Activated T-helper 2 cell treated with anti-CD3 and anti-CD28 coated beads, Interferon-gamma antibody, Interleukin-2, Interleukin-4, amounts not matched to agents 10 μg/mL and 5 μg/mL and 100 μg/mL, durations not matched to agents 14 hours and 24 hours and 36 hours (primary cell): ENCODE data around the gene KRTAP20-3. TPM values are rescaled to one million over a fixed set of nuclear protein-coding genes. Genes with fewer than 3 reads are reported as not detected.

Experiments
- DNase-seq: peaks from one replicate; pipeline ENCODE4 v3.0.0; 2021; ENCODE audit warnings: low spot score
- H3K27ac Mint-ChIP-seq: one replicate; pipeline ENCODE4 v1.8.0; 2021; ENCODE audit warnings: mixed read lengths
- H3K27me3 Mint-ChIP-seq: one replicate; pipeline ENCODE4 v1.8.0; 2021; ENCODE audit warnings: low read depth, mixed read lengths
- H3K36me3 Mint-ChIP-seq: one replicate; pipeline ENCODE4 v1.8.0; 2021; ENCODE audit warnings: low read depth, mixed read lengths
- H3K4me1 Mint-ChIP-seq: one replicate; pipeline ENCODE4 v1.8.0; 2021; ENCODE audit warnings: low read depth, mixed read lengths
- H3K4me3 Mint-ChIP-seq: one replicate; pipeline ENCODE4 v1.8.0; 2021; ENCODE audit warnings: low read depth, mild to moderate bottlenecking, moderate library complexity, mixed read lengths
- H3K9me3 Mint-ChIP-seq: one replicate; pipeline ENCODE4 v1.8.0; 2021; ENCODE audit warnings: mixed read lengths
- intact Hi-C: fragments of 100-400 bp; cut with micrococcal nuclease; formaldehyde crosslinking; loops from one replicate; pipeline ENCODE4 v1.15.1; 2023
- total RNA-seq: library from RNA; stranded (reverse); gene quantifications from 2 replicates; pipeline ENCODE4 v1.2.3, GENCODE V29; 2022

KRTAP20-3 gene
- total RNA-seq: not detected in 2 replicates

DNA sequence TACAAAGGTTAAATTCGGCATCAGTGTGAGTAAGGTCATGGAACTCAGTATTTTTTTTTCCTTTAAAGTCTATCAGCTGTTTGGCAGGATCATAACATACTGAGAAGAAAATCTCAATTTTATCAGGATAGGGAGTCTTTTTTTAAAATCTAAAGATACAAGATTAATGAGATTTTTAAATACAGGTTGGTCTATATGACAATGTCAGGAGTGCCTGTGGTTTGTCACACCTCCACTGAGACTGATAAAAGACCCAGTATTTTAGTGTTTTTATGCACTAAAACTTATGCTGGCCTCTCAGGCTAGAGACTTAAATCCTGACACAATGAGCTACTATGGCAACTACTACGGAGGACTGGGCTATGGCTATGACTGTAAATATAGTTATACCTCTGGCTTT lies at the start of gene KRTAP20-3:
KRTAP20-3 (plus strand) TSS at position 301 of the 400 bp plus-strand sequence.
- no peak within 1 kb of the TSS for H3K27ac Mint-ChIP-seq
- intact Hi-C loops: no loop called here
- no peaks in the 10 kb centered on the region for H3K36me3 Mint-ChIP-seq
- no peaks in the 10 kb centered on the region for H3K4me1 Mint-ChIP-seq
- no peak within 1 kb of the TSS for H3K4me3 Mint-ChIP-seq
- no peaks in the 10 kb centered on the region for H3K27me3 Mint-ChIP-seq
- H3K9me3 Mint-ChIP-seq: peaks cover 14% of the 10 kb centered on the region
- no peak for DNase-seq

DNA sequence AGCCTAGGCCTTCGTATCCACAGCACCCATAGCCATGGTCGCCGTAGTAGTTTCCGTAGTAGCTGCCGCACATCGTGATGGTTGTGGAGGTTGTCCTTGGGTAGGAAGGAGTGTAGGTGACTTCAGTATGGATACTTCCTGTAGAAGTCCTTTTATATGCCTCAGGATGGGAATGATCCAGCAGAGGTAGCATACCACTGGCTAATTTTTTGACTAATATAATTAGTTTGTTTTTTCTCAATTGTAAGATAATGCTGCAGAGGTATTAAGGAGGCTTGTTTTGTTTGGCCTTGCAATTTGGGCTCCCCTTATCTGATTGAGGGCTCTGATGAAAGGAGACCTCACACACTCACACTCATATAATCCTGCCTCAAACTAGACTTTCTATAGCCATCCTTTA lies 43.9 kb upstream of the KRTAP20-3 start, which contains the start of gene KRTAP6-2:
KRTAP6-2 (minus strand) TSS at position 101 of the 400 bp plus-strand sequence; CDS start at position 73, 28 bp downstream.
- no peak for DNase-seq
- H3K4me3 Mint-ChIP-seq: no peak within 1 kb of the TSS
- H3K9me3 Mint-ChIP-seq: peaks cover 11% of the 10 kb centered on the region
- intact Hi-C loops: no loop called here
- no peaks in the 10 kb centered on the region for H3K27me3 Mint-ChIP-seq
- no peaks in the 10 kb centered on the region for H3K4me1 Mint-ChIP-seq
- H3K36me3 Mint-ChIP-seq: no peaks in the 10 kb centered on the region
- H3K27ac Mint-ChIP-seq: no peak within 1 kb of the TSS

DNA sequence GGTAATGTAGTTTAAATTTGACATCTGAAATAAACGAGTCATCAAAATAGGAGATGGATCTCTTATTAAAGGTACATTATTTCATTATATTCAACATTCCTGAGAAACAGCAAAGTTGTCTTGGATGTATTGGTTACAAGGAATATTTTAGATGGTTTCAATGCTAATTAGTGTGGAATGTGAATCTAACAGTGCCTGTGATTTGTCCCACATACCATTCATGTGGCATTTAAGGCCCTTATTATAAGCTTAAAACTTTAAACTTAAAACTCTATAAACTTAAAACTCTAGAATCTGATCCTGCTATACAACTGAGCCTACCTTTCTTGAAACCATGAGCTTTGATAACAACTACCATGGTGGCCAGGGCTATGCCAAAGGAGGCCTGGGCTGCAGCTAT lies 41.9 kb upstream of the KRTAP20-3 start, which contains the start of gene KRTAP22-1:
KRTAP22-1 (plus strand) TSS at position 301 of the 400 bp plus-strand sequence.
- H3K4me1 Mint-ChIP-seq: no peaks in the 10 kb centered on the region
- H3K4me3 Mint-ChIP-seq: no peak within 1 kb of the TSS
- H3K27ac Mint-ChIP-seq: no peak within 1 kb of the TSS
- H3K27me3 Mint-ChIP-seq: no peaks in the 10 kb centered on the region
- H3K36me3 Mint-ChIP-seq: no peaks in the 10 kb centered on the region
- peaks cover 11% of the 10 kb centered on the region for H3K9me3 Mint-ChIP-seq
- no peak for DNase-seq
- intact Hi-C loops: no loop called here

DNA sequence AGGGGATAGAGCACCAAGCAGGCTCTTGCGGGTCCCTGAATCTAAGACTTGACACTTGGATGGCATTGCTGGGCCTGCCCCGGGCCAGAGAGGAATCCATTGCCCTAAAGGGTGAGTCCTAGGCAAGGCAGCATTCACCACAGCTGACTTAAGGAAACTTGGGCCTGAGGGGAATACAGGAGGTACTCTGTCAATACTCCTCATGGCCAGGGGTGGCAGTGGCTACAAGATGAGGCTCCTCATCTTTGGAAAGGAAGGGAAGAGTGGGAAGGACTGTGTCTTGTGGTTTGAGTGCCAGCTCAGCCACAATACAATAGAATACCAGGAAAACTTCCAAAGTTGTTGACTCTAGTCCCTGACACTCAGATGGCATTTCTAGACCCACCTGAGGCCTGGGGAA lies 36.7 kb upstream of the KRTAP20-3 start:
- intact Hi-C loops: no loop called here
- Mint-ChIP-seq H3K9me3 (peaks cover 23% of the 10 kb centered on the region), H3K27ac (no peak overlapping the region), H3K27me3 (no peaks in the 10 kb centered on the region), H3K4me3 (no peak overlapping the region), H3K4me1 (no peaks in the 10 kb centered on the region), H3K36me3 (no peaks in the 10 kb centered on the region)
- DNase-seq: no peak

DNA sequence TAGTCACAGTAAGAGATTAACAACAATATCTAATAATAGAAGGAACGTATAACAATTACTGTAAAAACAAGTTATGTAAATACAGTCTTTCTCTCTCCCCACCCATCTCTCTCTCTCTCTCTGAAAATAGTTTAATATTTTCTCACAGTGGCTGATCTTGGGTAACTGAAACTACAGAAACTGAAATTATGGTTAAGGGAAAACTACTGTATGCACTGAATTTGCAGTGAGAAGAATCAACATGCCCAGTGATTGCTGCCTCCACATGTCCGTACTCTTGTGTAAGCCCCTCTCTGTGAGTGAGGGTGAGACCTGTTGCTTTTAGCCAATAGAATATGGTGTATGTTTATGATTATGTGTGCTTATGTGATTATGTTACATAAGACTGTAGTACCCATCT lies 30.5 kb upstream of the KRTAP20-3 start:
- Mint-ChIP-seq H3K4me3 (no peak overlapping the region), H3K9me3 (peaks cover 17% of the 10 kb centered on the region), H3K36me3 (no peaks in the 10 kb centered on the region), H3K4me1 (no peaks in the 10 kb centered on the region), H3K27me3 (no peaks in the 10 kb centered on the region), H3K27ac (no peak overlapping the region)
- intact Hi-C loops: no loop called here
- DNase-seq: no peak

DNA sequence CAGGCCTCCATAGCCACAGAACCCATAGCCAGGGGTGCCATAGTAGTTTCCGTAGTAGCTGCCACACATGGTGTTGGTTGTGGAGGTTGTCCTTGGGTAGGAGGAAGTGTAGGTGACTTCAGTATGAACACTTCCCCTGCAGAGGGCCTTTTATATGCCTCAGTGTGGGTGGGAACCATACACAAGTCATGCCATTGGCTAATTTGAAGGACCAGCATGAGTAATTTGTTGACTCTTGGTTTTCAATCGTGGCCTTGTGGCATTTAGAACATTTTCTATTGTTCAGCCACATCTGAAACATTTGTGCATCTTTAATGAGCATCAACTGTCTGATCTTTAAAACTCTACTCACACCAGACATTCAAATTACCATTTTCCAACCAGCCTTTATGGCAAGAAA lies 28.8 kb upstream of the KRTAP20-3 start, which contains the start of gene KRTAP6-1:
KRTAP6-1 (minus strand) TSS at position 95 of the 400 bp plus-strand sequence; CDS start at position 69, 26 bp downstream.
- Mint-ChIP-seq H3K27me3 (no peaks in the 10 kb centered on the region), H3K4me1 (no peaks in the 10 kb centered on the region), H3K4me3 (no peak within 1 kb of the TSS), H3K9me3 (peaks cover 14% of the 10 kb centered on the region), H3K36me3 (no peaks in the 10 kb centered on the region), H3K27ac (no peak within 1 kb of the TSS)
- no peak for DNase-seq
- intact Hi-C loops: no loop called here

DNA sequence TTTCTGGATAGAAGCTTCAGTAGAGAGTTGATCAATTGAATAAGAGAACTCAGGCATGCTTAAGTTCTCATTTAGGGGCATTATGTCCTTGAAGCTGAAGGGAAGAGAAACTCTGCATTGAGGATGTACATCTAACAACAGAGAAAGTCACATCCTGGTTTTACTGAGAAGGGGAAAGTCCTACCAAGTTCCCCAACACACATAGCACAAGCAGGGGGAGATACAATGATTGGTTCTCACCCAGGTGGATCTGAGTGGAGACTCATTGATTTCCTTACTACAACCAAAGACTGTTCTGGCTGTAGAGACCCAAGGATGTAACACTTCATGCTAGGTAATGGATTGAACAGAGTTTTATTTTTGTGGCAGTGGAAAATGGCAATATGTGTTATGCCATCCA lies 27.5 kb upstream of the KRTAP20-3 start:
- H3K27me3 Mint-ChIP-seq: no peaks in the 10 kb centered on the region
- intact Hi-C loops: no loop called here
- no peak overlapping the region for H3K27ac Mint-ChIP-seq
- H3K4me3 Mint-ChIP-seq: no peak overlapping the region
- no peak for DNase-seq
- H3K36me3 Mint-ChIP-seq: no peaks in the 10 kb centered on the region
- no peaks in the 10 kb centered on the region for H3K4me1 Mint-ChIP-seq
- H3K9me3 Mint-ChIP-seq: peaks cover 13% of the 10 kb centered on the region

DNA sequence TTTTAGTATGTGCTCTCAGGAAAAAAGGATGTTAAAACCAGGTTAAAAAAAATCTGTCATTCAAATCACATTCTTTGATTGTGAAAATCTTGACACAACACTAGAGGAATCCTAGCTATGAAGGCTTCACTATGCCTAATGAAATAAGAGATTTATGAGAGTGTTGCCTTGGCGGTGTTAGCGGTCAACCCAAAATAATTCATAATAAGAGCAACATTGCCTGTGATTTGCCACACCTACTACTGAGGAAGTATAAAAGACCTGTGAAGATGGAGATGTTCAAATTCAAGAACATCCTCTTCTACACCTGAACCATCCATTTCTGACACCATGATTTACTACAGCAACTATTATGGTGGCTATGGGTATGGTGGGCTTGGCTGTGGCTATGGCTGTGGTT lies 26.5 kb upstream of the KRTAP20-3 start, which contains the start of gene KRTAP20-1:
KRTAP20-1 (plus strand) TSS at position 301 of the 400 bp plus-strand sequence; CDS start at position 331, 30 bp downstream.
- no peak within 1 kb of the TSS for H3K4me3 Mint-ChIP-seq
- DNase-seq: no peak
- H3K27me3 Mint-ChIP-seq: no peaks in the 10 kb centered on the region
- H3K27ac Mint-ChIP-seq: no peak within 1 kb of the TSS
- no peaks in the 10 kb centered on the region for H3K36me3 Mint-ChIP-seq
- intact Hi-C loops: no loop called here
- H3K9me3 Mint-ChIP-seq: peaks cover 4% of the 10 kb centered on the region
- H3K4me1 Mint-ChIP-seq: no peaks in the 10 kb centered on the region

DNA sequence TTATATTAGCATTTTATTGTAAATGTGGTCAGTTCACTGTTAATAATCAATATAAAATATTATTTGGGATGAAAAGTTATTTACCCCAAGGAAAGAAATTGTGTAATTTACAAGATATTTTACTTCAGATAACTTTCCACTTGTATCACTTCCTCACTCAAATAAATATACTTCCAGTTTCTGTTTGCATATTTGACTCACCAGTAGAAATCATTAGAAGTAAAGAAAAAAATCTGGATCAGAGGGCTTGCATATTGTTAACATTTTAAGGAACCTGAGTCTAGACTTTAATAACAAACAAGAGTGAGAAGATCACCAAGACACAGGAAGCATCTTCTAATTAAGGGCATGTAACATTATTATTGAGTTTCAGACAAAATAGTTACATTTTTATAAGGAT lies 22.6 kb upstream of the KRTAP20-3 start:
- Mint-ChIP-seq H3K9me3 (no peaks in the 10 kb centered on the region), H3K4me1 (no peaks in the 10 kb centered on the region), H3K27ac (no peak overlapping the region), H3K4me3 (no peak overlapping the region), H3K27me3 (no peaks in the 10 kb centered on the region), H3K36me3 (no peaks in the 10 kb centered on the region)
- intact Hi-C loops: no loop called here
- no peak for DNase-seq

DNA sequence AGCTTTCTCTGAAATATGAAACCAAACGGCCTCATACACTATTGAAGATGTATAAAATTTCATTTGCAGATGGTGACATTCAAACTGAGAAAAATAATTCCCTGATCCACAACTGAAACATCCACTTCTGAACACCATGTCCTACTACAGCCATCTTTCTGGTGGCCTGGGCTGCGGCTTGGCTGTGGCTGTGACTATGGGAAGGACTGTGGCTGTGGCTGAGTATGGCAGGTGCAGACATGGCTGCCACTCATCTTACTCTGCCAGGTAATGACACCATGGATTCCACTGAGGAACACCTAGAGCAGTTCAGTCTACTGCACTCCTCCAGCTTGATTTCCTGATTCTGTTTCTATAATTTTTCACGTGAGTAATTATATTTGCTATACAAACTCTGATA lies 22.1 kb upstream of the KRTAP20-3 start, which contains the start of gene KRTAP20-4:
KRTAP20-4 (plus strand) TSS at position 106 of the 400 bp plus-strand sequence.
- Mint-ChIP-seq H3K4me3 (no peak within 1 kb of the TSS), H3K36me3 (no peaks in the 10 kb centered on the region)
- no peak for DNase-seq

DNA sequence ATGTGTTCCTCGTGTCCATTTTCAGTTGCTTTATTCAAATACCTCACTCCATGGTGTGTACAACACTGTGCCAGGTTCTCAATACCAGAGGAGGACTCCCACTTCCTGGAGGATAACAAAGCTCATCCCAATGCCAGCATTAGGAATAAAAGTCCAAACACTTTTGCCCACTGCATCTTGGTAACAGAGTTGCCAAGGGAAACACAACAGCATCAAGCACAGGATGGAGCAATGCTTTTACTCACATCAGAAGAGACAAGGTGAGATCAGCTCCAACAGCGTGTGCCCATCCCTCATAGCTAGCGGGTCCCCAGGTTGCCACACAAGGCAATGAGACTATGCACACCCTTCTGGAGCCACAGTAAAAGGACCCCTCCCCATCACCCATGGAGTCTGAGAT lies 19.3 kb upstream of the KRTAP20-3 start:
- no peak overlapping the region for H3K4me3 Mint-ChIP-seq
- H3K9me3 Mint-ChIP-seq: no peaks in the 10 kb centered on the region
- H3K27ac Mint-ChIP-seq: no peak overlapping the region
- no peak for DNase-seq
- no peaks in the 10 kb centered on the region for H3K36me3 Mint-ChIP-seq
- no peaks in the 10 kb centered on the region for H3K4me1 Mint-ChIP-seq
- H3K27me3 Mint-ChIP-seq: peaks cover 2% of the 10 kb centered on the region
- intact Hi-C loops: no loop called here

More for the DNA sequence above, 22.1 kb upstream of the KRTAP20-3 start, which contains the start of gene KRTAP20-4:
- H3K9me3 Mint-ChIP-seq: no peaks in the 10 kb centered on the region
- intact Hi-C loops: no loop called here
- H3K27ac Mint-ChIP-seq: no peak within 1 kb of the TSS
- no peaks in the 10 kb centered on the region for H3K4me1 Mint-ChIP-seq
- no peaks in the 10 kb centered on the region for H3K27me3 Mint-ChIP-seq

DNA sequence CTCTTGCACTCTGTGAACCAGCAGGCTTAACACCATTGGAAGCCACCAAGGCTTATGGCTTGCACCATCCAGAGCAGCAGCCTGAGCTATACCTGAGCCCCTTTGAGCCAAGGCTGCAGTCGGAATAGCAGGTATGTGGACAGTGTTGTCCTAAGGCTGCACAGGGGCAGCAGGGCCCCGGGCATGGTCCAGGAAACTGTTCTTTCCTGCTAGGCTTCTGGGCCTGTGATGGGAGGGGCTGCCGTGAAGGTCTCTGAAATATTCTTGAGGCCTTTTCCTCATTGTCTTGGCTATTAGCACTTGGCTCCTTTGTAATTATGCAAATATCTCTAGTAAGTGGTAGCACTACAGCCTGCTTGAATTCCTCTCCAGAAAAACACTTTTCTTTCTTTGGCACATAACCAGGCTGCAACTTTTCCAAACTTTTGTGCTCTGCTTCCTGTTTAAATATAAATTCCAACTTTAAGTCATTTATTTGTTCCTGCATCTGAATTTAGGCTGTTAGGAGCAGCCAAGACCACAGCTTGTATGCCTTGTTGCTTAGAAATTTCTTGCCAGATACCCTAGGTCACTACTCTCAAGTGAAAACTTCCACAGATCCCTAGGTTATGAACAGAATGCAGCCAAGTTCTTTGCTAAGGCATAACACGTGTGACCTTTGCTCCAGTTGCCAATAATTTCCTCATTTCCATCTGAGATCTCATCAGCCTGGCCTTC lies 17.1 kb upstream of the KRTAP20-3 start:
- H3K27ac Mint-ChIP-seq: no peak overlapping the region
- no peak overlapping the region for H3K4me3 Mint-ChIP-seq
- H3K27me3 Mint-ChIP-seq: peaks cover 2% of the 10 kb centered on the region
- no peaks in the 10 kb centered on the region for H3K9me3 Mint-ChIP-seq
- no peaks in the 10 kb centered on the region for H3K36me3 Mint-ChIP-seq
- no peak for DNase-seq
- H3K4me1 Mint-ChIP-seq: no peaks in the 10 kb centered on the region
- intact Hi-C loops: no loop called here

DNA sequence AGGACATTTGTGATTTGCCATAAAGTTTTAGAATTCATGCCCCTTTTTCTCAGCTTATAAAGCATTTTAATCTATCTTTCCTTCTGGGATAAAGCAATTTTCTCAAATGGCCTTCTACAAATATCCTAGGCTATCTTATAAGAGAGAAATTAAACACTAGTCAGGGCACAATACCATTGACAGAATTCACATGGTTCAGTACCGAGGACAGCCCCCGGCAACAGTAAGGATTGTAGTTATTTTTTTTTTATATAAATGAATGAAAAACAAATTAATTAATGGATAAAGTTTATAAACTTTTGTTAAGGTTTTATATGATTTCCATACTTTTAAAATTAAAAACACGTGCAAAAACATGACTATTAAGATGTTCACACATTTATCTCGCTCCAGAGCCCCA lies 14.6 kb upstream of the KRTAP20-3 start:
- Mint-ChIP-seq H3K27me3 (peaks cover 2% of the 10 kb centered on the region), H3K36me3 (no peaks in the 10 kb centered on the region), H3K4me1 (no peaks in the 10 kb centered on the region), H3K4me3 (no peak overlapping the region), H3K9me3 (no peaks in the 10 kb centered on the region), H3K27ac (no peak overlapping the region)
- intact Hi-C loops: no loop called here
- DNase-seq: no peak
